ENCODE data around the gene HRAS.

The HRAS gene

GRCh38 chr11:508956-509355, 26.4 kb downstream of the HRAS start:
- H3K4me1 Mint-ChIP-seq, result peaks cover 19% of the 10 kb centered on the region
- no peak overlapping the region for H3K27ac Mint-ChIP-seq
- H3K9me3 Mint-ChIP-seq, result no peaks in the 10 kb centered on the region

GRCh38 chr11:507727-508515, 27.5 kb downstream of the HRAS start:
- no peak overlapping the region for H3K27ac Mint-ChIP-seq
- H3K9me3 Mint-ChIP-seq, result no peaks in the 10 kb centered on the region
- no peaks in the 10 kb centered on the region for H3K27me3 Mint-ChIP-seq (ENCODE audit: low read depth, poor library complexity)
- H3K4me3 Mint-ChIP-seq, result peak overlapping the region; percentile 97
- peaks cover 19% of the 10 kb centered on the region for H3K4me1 Mint-ChIP-seq
- peaks cover 34% of the 10 kb centered on the region for H3K36me3 Mint-ChIP-seq (ENCODE audit: low read depth)
- no peak for TF ChIP-seq CTCF (IDR thresholded peaks at IDR 0.05)
- DNase-seq, result no peak

More at GRCh38 chr11:508956-509355, 26.4 kb downstream of the HRAS start:
- DNase-seq, result no peak
- Mint-ChIP-seq H3K36me3 (ENCODE audit: low read depth) (peaks cover 43% of the 10 kb centered on the region), H3K4me3 (peak overlapping the region; percentile 49), H3K27me3 (ENCODE audit: low read depth, poor library complexity) (no peaks in the 10 kb centered on the region)
- TF ChIP-seq CTCF (IDR thresholded peaks at IDR 0.05), result no peak

- H3K27ac Mint-ChIP-seq, result peak within 1 kb of the TSS; percentile 100
- no peaks in the 10 kb centered on the region for H3K27me3 Mint-ChIP-seq (ENCODE audit: low read depth, poor library complexity)
- DNase-seq, result peak; percentile 99
- no peak for TF ChIP-seq CTCF (IDR thresholded peaks at IDR 0.05)
- no peaks in the 10 kb centered on the region for H3K9me3 Mint-ChIP-seq
- peaks cover 27% of the 10 kb centered on the region for H3K36me3 Mint-ChIP-seq (ENCODE audit: low read depth)
- H3K4me1 Mint-ChIP-seq, result peaks cover 19% of the 10 kb centered on the region
- H3K4me3 Mint-ChIP-seq, result peak within 1 kb of the TSS; percentile 97
Measured at GRCh38 chr11:506995-507726, 28.2 kb downstream of the HRAS start, which contains the start of gene RNH1. Gene RNH1 (minus strand): TSS chr11:507242. CDS start chr11:502162, 5,080 bp downstream.

- H3K4me3 Mint-ChIP-seq, result peak overlapping the region; percentile 97
- H3K9me3 Mint-ChIP-seq, result no peaks in the 10 kb centered on the region
- peak; percentile 98 for DNase-seq
- H3K27me3 Mint-ChIP-seq (ENCODE audit: low read depth, poor library complexity), result no peaks in the 10 kb centered on the region
- H3K27ac Mint-ChIP-seq, result peak overlapping the region; percentile 100
- peaks cover 19% of the 10 kb centered on the region for H3K4me1 Mint-ChIP-seq
- H3K36me3 Mint-ChIP-seq (ENCODE audit: low read depth), result peaks cover 22% of the 10 kb centered on the region
- no peak for TF ChIP-seq CTCF (IDR thresholded peaks at IDR 0.05)
Measured at GRCh38 chr11:506238-506994, 29.0 kb downstream of the HRAS start.

GRCh38 chr11:504994-505344, 30.4 kb downstream of the HRAS start:
- no peak for DNase-seq
- Mint-ChIP-seq H3K27ac (peak overlapping the region; percentile 48), H3K36me3 (ENCODE audit: low read depth) (peaks cover 12% of the 10 kb centered on the region), H3K4me1 (peaks cover 19% of the 10 kb centered on the region), H3K27me3 (ENCODE audit: low read depth, poor library complexity) (no peaks in the 10 kb centered on the region), H3K4me3 (peak overlapping the region; percentile 97), H3K9me3 (no peaks in the 10 kb centered on the region)
- no peak for TF ChIP-seq CTCF (IDR thresholded peaks at IDR 0.05)

Data from nephron progenitor cell (in vitro differentiated cells).